HepG2 (cell line): Measurements from ENCODE around the gene TMEM271. TPM values are rescaled to one million over a fixed set of nuclear protein-coding genes. Genes with fewer than 3 reads are reported as not detected.

Experiments used
- ATF1 ChIP-seq: IDR thresholded peaks from 2 replicates; pipeline ENCODE4 v1.6.1; 2016; ENCODE audit warnings: mild to moderate bottlenecking, control low read depth
- BCL6 ChIP-seq: IDR thresholded peaks from 2 replicates; pipeline ENCODE4 v1.6.1; 2016; ENCODE audit warnings: missing genetic modification reagents, missing compliant biosample characterization
- CHCHD3 ChIP-seq: sonication (generic); formaldehyde crosslinking; IDR thresholded peaks from 2 replicates; pipeline ENCODE4 v1.8.0; 2022; ENCODE audit warnings: mild to moderate bottlenecking, missing genetic modification reagents, moderate library complexity
- DPF2 ChIP-seq: sonication (generic); formaldehyde crosslinking; IDR thresholded peaks from 2 replicates; pipeline ENCODE4 v1.4.0; 2020; ENCODE audit warnings: mild to moderate bottlenecking, low read depth, missing genetic modification reagents, borderline replicate concordance
- EP300 ChIP-seq, 3 experiments: sonication (generic) in 1 of 3; formaldehyde crosslinking in 1 of 3; IDR thresholded peaks; 2 replicates each; pipeline versions ENCODE4 v1.5.1 to v1.6.1; 2011 to 2020; ENCODE audit warnings: low read depth in 2 of 3, low read length in 2 of 3, borderline replicate concordance in 1 of 3, improper control_type of control experiment in 1 of 3, mild to moderate bottlenecking in 1 of 3, missing genetic modification reagents in 1 of 3, moderate library complexity in 1 of 3
- ETV5 ChIP-seq: IDR thresholded peaks from 2 replicates; pipeline ENCODE4 v1.6.1; 2018; ENCODE audit warnings: missing biosample characterization, missing genetic modification reagents, inconsistent platforms, borderline replicate concordance
- FOXA1 ChIP-seq, 2 experiments: fragments of 450-650 bp in 1 of 2; sonication (generic) in 1 of 2; formaldehyde crosslinking in 1 of 2; IDR thresholded peaks; 2 replicates each; pipeline versions ENCODE4 v1.4.0 to v1.6.1; 2016 to 2020; ENCODE audit warnings: missing genetic modification reagents in 1 of 2
- HDAC2 ChIP-seq: sonication (generic); formaldehyde crosslinking; IDR thresholded peaks from 2 replicates; pipeline ENCODE4 v1.4.0; 2020; ENCODE audit warnings: missing genetic modification reagents
- HNF4A ChIP-seq: sonication (generic); formaldehyde crosslinking; IDR thresholded peaks from 2 replicates; pipeline ENCODE4 v1.4.0; 2020; ENCODE audit warnings: missing genetic modification reagents
- KDM6A ChIP-seq: IDR thresholded peaks from 2 replicates; pipeline ENCODE4 v1.6.1; 2016; ENCODE audit warnings: low read depth
- MED1 ChIP-seq: sonication (generic); formaldehyde crosslinking; IDR thresholded peaks from 2 replicates; pipeline ENCODE4 v1.4.0; 2020; ENCODE audit warnings: missing genetic modification reagents
- POLR2G ChIP-seq: fragments of 200-400 bp; formaldehyde crosslinking; IDR thresholded peaks from 2 replicates; pipeline ENCODE4 v1.6.1; 2018; ENCODE audit warnings: mild to moderate bottlenecking, low read depth, low read length, moderate library complexity
- RCOR2 ChIP-seq: IDR thresholded peaks from 2 replicates; pipeline ENCODE4 v1.6.1; 2016; ENCODE audit warnings: missing biosample characterization, missing genetic modification reagents
- SALL1 ChIP-seq: sonication (generic); formaldehyde crosslinking; IDR thresholded peaks from 2 replicates; pipeline ENCODE4 v1.8.0; 2022; ENCODE audit warnings: mild to moderate bottlenecking, missing genetic modification reagents
- TARDBP ChIP-seq: sonication (generic); formaldehyde crosslinking; IDR thresholded peaks from 2 replicates; pipeline ENCODE4 v1.8.0; 2022; ENCODE audit warnings: mild to moderate bottlenecking, missing genetic modification reagents
- TBX2 ChIP-seq: sonication (generic); formaldehyde crosslinking; IDR thresholded peaks from 2 replicates; pipeline ENCODE4 v1.5.0; 2020; ENCODE audit warnings: missing genetic modification reagents, mild to moderate bottlenecking, borderline replicate concordance
- TCF7 ChIP-seq: sonication (generic); IDR thresholded peaks from 2 replicates; pipeline ENCODE4 v1.6.1; 2016; ENCODE audit warnings: antibody characterized with exemption, low read depth
- THAP11 ChIP-seq: IDR thresholded peaks from 2 replicates; pipeline ENCODE4 v1.6.1; 2016; ENCODE audit warnings: missing biosample characterization, missing genetic modification reagents
- ZGPAT ChIP-seq: IDR thresholded peaks from 2 replicates; pipeline ENCODE4 v1.6.1; 2016; ENCODE audit warnings: mild to moderate bottlenecking
- ZMYM4 ChIP-seq: sonication (generic); formaldehyde crosslinking; IDR thresholded peaks from 2 replicates; pipeline ENCODE4 v1.8.1; 2023; ENCODE audit warnings: mild to moderate bottlenecking, missing genetic modification reagents
- ZNF609 ChIP-seq: sonication (generic); formaldehyde crosslinking; IDR thresholded peaks from 2 replicates; pipeline ENCODE4 v1.4.0; 2020; ENCODE audit warnings: mild to moderate bottlenecking, missing genetic modification reagents, borderline replicate concordance
- ZNF878 ChIP-seq: sonication (generic); formaldehyde crosslinking; IDR thresholded peaks from 2 replicates; pipeline ENCODE4 v1.8.1; 2023; ENCODE audit warnings: mild to moderate bottlenecking, missing genetic modification reagents, moderate library complexity
- polyA plus RNA-seq, 8 experiments: library from polyadenylated mRNA; depleted of rRNA in 3 of 8; stranded (reverse) in 7 of 8; unstranded in 1 of 8; fragments of >200 nt; fragmentation: Illumina TruSeq in 4 of 8; extraction: Trizol in 4 of 8; gene quantifications; 2 replicates each; pipeline versions ENCODE4 v1.2.1 to v1.2.3, GENCODE V29; 2011 to 2016; ENCODE audit warnings: low read depth in 4 of 8, missing spikeins in 1 of 8, mixed read lengths in 1 of 8; ENCODE audit not compliant: insufficient read depth in 1 of 8
- total RNA-seq, 5 experiments: library from RNA; depleted of rRNA; stranded (reverse); fragments of >200 nt; fragmentation: Illumina TruSeq; extraction: Trizol; gene quantifications; 2 replicates each; pipeline ENCODE4 v1.2.3, GENCODE V29; 2016; ENCODE audit warnings: low read depth in 1 of 5

Gene TMEM271
- total and polyA plus RNA-seq, 2 of the 13 experiments (the other 11 are each of a cell fraction or from before 2014, with no cell fraction given), result not detected

GRCh38 chr4:581753-582361, 5.8 kb upstream of the TMEM271 start (continued):
- peak; percentile 37; the same call in 1 of the 2 replicates for TF ChIP-seq TCF7
- 0 out of 2 replicates have a peak, but pooled peaks have one; percentile 28 for TF ChIP-seq RCOR2
- TF ChIP-seq MED1 (CRISPR knock-in tag), result peak; percentile 59
- peak; percentile 32; the same call in 1 of the 2 replicates for TF ChIP-seq ZNF878 (CRISPR knock-in tag)
- TF ChIP-seq THAP11 (CRISPR knock-in tag), result peak; percentile 40
- 0 out of 2 replicates have a peak, but pooled peaks have one; percentile 44 for TF ChIP-seq ATF1 (CRISPR knock-in tag)
- TF ChIP-seq TBX2, result peak; percentile 75; the same call in 1 of the 2 replicates
- no peak for TF ChIP-seq FOXA1 (IDR thresholded peaks at IDR 0.05)
- peak; percentile 36; the same call in 1 of the 2 replicates for TF ChIP-seq FOXA1 (CRISPR knock-in tag; IDR thresholded peaks at IDR 0.05)
- TF ChIP-seq HDAC2 (CRISPR knock-in tag), result peak; percentile 40; the same call in 1 of the 2 replicates
- peak; percentile 48; the same call in 1 of the 2 replicates for TF ChIP-seq POLR2G
- peak in 1 of 2 experiments; percentile 72; a peak in 1 of 4 replicates for TF ChIP-seq EP300 (IDR thresholded peaks at IDR 0.05; ENCODE audit: low read depth in 2 of 2, low read length in 2 of 2)
- peak; percentile 34; the same call in 1 of the 2 replicates for TF ChIP-seq EP300 (CRISPR knock-in tag; IDR thresholded peaks at IDR 0.05; ENCODE audit: borderline replicate concordance)
- peak; percentile 70 for TF ChIP-seq BCL6 (CRISPR knock-in tag)
- peak; percentile 75 for TF ChIP-seq ETV5 (CRISPR knock-in tag)
- TF ChIP-seq HNF4A, result 0 out of 2 replicates have a peak, but pooled peaks have one; percentile 5
- TF ChIP-seq DPF2 (CRISPR knock-in tag), result no peak
- TF ChIP-seq ZMYM4, result peak; percentile 44
- 0 out of 2 replicates have a peak, but pooled peaks have one; percentile 30 for TF ChIP-seq KDM6A (CRISPR knock-in tag)
- TF ChIP-seq ZGPAT, result peak; percentile 43
- TF ChIP-seq TARDBP (CRISPR knock-in tag), result 0 out of 2 replicates have a peak, but pooled peaks have one; percentile 12
- peak; percentile 55 for TF ChIP-seq SALL1
- TF ChIP-seq CHCHD3, result no peak
- peak; percentile 39; the same call in 1 of the 2 replicates for TF ChIP-seq ZNF609 (CRISPR knock-in tag)
